Gastrocnemius medialis (tissue), 4 donors: Measurements from ENCODE around the gene SWAP70. TPM values are rescaled to one million over a fixed set of nuclear protein-coding genes. Genes with fewer than 3 reads are reported as not detected.
A peak's percentile ranks its signal among the peaks of the same experiment; 100 is the strongest.

ENCODE experiments used
- ATAC-seq, 2 donors: fragments of 150-250 bp; one replicate each; pipeline ENCODE4 v1.9.1; 2016
- DNase-seq, 2 donors: peaks; one replicate each; pipeline ENCODE4 v3.0.0-alpha.2; 2019
- H3K27ac ChIP-seq, 4 donors: fragments of 200-600 bp; sonication (generic); 1 replicate in 1 of 4; 2 replicates in 3 of 4; pipeline ENCODE4 v1.5.1; 2016 to 2018; ENCODE audit warnings: mild to moderate bottlenecking in 2 of 4, moderate library complexity in 1 of 4
- H3K27me3 ChIP-seq, 3 donors: fragments of 200-600 bp; sonication (generic) in 2 of 3; 1 replicate in 1 of 3; 2 replicates in 2 of 3; pipeline versions ENCODE4 v1.5.1 to v1.6.0; 2016 to 2019; ENCODE audit warnings: mild to moderate bottlenecking in 1 of 3, moderate library complexity in 1 of 3
- H3K36me3 ChIP-seq, 2 donors: fragments of 200-600 bp; sonication (generic) in 1 of 2; one replicate each; pipeline ENCODE4 v1.5.1; 2017 to 2018
- H3K4me1 ChIP-seq, 2 donors: fragments of 200-600 bp; sonication (generic) in 1 of 2; one replicate each; pipeline ENCODE4 v1.5.1; 2016 to 2017; ENCODE audit warnings: mild to moderate bottlenecking in 2 of 2
- H3K4me3 ChIP-seq, 4 donors: fragments of 200-600 bp; sonication (generic) in 3 of 4; 1 replicate in 1 of 4; 2 replicates in 3 of 4; pipeline ENCODE4 v1.5.1; 2016 to 2019; ENCODE audit warnings: mild to moderate bottlenecking in 2 of 4
- H3K9me3 ChIP-seq, 3 donors: fragments of 200-600 bp; sonication (generic) in 2 of 3; 1 replicate in 1 of 3; 2 replicates in 2 of 3; pipeline ENCODE4 v1.5.1; 2016 to 2019
- POLR2A ChIP-seq, 2 donors: fragments of 450-650 bp; IDR thresholded peaks; one replicate each; pipeline ENCODE4 v1.6.1; 2017; ENCODE audit warnings: antibody characterized with exemption in 2 of 2, mild to moderate bottlenecking in 2 of 2, moderate library complexity in 2 of 2
- in situ Hi-C, 4 donors: fragments of 200-750 bp; cut with MboI; loops; one replicate each; pipeline versions ENCODE4 v1.15.0 to v1.8.0; 2017; ENCODE audit warnings: low sequenced_read_pairs in 4 of 4
- intact Hi-C: fragments of 100-400 bp; cut with DNase I; formaldehyde crosslinking; loops from one replicate; pipeline ENCODE4 v1.15.1; 2023; ENCODE audit warnings: low total_unique reads
- total RNA-seq, 4 donors: library from RNA; depleted of rRNA; stranded (reverse); fragments of >200 nt; gene quantifications; one replicate each; pipeline versions ENCODE4 v1.1.0 to v1.2.3, GENCODE V29; 2016
- TF ChIP-seq, protein P1 (sequence below), 5 experiments: fragments of 450-650 bp in 3 of 5; fragments of 200-600 bp in 2 of 5; sonication (generic) in 2 of 5; IDR thresholded peaks in 4 of 5; conservative IDR thresholded peaks in 1 of 5; 1 replicate in 4 of 5; 2 replicates in 1 of 5; pipeline ENCODE4 v1.5.1; 2016 to 2019; ENCODE audit warnings: antibody characterized with exemption in 5 of 5, mild to moderate bottlenecking in 3 of 5, moderate library complexity in 3 of 5

Gene SWAP70
- total RNA-seq, 4 donors from 2014 or later: 6.5 to 14.4 (median 9.1) TPM

DNA sequence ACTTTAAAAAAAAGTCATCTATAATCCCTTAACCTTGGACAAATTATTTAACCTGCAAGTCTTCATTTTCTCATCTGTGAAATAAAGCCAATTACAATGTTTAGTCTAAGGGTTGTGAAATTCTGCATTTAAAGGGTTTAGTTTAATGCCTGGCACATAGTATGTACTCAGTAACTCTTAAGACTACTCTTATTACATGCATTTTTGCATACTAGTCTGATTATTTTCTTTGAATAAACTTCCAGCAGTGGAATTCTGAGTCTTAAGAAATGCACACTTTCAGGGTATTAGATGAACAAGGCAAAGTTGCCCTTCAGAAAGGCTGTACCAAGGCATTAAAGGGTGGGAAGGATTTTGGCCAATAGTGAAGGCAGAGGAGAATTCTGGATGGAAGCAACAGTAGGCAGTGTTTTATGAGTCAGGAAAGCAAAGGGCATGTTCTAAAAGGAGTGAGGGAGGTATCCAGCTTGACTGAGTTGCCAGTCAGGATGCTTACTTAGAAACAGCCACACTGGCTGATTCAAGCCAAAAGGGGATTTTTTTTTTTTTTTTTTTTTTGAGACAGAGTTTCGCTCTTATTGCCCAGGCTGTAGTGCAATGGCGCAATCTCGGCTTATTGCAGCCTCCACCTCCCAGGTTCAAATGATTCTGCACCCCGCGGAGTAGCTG is 50.5 kb downstream of the SWAP70 start:
- no peaks in the 10 kb centered on the region for H3K36me3 ChIP-seq
- H3K9me3 ChIP-seq: no peaks in the 10 kb centered on the region
- H3K4me1 ChIP-seq: peaks cover 10 to 17% of the 10 kb centered on the region in 2 donors
- H3K27ac ChIP-seq: no peak overlapping the region
- in situ Hi-C loops: no loop called here
- TF ChIP-seq POLR2A (IDR thresholded peaks at IDR 0.05): no peak
- TF ChIP-seq, protein P1, sequence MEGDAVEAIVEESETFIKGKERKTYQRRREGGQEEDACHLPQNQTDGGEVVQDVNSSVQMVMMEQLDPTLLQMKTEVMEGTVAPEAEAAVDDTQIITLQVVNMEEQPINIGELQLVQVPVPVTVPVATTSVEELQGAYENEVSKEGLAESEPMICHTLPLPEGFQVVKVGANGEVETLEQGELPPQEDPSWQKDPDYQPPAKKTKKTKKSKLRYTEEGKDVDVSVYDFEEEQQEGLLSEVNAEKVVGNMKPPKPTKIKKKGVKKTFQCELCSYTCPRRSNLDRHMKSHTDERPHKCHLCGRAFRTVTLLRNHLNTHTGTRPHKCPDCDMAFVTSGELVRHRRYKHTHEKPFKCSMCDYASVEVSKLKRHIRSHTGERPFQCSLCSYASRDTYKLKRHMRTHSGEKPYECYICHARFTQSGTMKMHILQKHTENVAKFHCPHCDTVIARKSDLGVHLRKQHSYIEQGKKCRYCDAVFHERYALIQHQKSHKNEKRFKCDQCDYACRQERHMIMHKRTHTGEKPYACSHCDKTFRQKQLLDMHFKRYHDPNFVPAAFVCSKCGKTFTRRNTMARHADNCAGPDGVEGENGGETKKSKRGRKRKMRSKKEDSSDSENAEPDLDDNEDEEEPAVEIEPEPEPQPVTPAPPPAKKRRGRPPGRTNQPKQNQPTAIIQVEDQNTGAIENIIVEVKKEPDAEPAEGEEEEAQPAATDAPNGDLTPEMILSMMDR (IDR thresholded peaks at IDR 0.05 in 4 of 5, conservative IDR thresholded peaks at IDR 0.05 in 1 of 5): no peak
- DNase-seq: no peak
- intact Hi-C loops: no loop called here
- no peak for ATAC-seq
- no peaks in the 10 kb centered on the region for H3K27me3 ChIP-seq
- H3K4me3 ChIP-seq: no peak overlapping the region

- peak in 1 of 2 donors; percentile 5 for DNase-seq
- Histone ChIP-seq H3K27ac (peak overlapping the region; percentile 25 to 76 (median 68)), H3K4me3 (no peak overlapping the region), H3K9me3 (no peaks in the 10 kb centered on the region), H3K36me3 (no peaks in the 10 kb centered on the region), H3K27me3 (no peaks in the 10 kb centered on the region), H3K4me1 (peaks cover 10 to 24% of the 10 kb centered on the region in 2 donors)
- in situ Hi-C loops (no loop called here), intact Hi-C loops (no loop called here)
- TF ChIP-seq, protein P1 (IDR thresholded peaks at IDR 0.05 in 4 of 5, conservative IDR thresholded peaks at IDR 0.05 in 1 of 5): no peak
- TF ChIP-seq POLR2A (IDR thresholded peaks at IDR 0.05): no peak
- ATAC-seq: peak; percentile 75 to 79
Observed at GRCh38 chr11:9716275-9717039, 52.6 kb downstream of the SWAP70 start.

DNA sequence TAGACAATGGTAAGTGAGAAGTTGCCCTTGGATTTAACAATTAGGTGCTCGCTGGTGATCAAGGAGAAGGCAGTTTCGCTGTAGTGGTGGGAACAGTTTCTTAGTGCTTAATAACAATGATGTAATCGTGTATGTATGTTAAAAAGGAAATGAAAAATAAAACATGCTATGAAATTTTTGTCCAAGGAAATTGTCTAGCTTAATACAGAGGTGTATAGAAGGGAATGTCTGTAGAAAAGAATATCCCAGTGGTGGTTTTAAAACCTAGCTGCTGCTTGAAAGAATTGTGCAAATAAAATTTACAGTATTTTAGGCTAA is 53.1 kb downstream of the SWAP70 start:
- in situ Hi-C loops: no loop called here
- no peak for ATAC-seq
- Histone ChIP-seq H3K4me1 (peaks cover 10 to 26% of the 10 kb centered on the region in 2 donors), H3K27ac (peak overlapping the region; percentile 28 to 76 (median 68)), H3K9me3 (no peaks in the 10 kb centered on the region), H3K4me3 (no peak overlapping the region), H3K36me3 (no peaks in the 10 kb centered on the region), H3K27me3 (no peaks in the 10 kb centered on the region)
- intact Hi-C loops: no loop called here
- no peak for DNase-seq
- TF ChIP-seq, protein P1 (IDR thresholded peaks at IDR 0.05 in 4 of 5, conservative IDR thresholded peaks at IDR 0.05 in 1 of 5): no peak
- TF ChIP-seq POLR2A (IDR thresholded peaks at IDR 0.05): no peak

DNA sequence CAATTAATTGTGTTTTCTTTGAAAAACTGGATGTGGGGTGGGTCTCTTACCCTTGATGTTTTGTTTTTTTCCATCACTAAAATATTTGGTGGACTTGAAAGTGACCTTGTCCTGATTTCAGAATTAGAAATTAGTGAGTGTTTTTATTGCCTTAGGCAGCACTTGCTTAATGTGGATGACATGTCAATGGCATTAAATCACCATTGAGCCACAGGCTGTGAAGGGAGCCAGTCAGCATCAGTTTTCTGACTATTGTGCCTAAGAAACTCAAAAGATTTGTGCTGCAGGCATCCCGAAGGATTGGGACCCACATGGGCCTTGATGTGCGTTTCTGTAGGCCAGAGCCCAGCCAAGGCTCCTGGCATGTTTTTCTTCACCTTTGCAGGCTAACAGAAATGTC is 53.8 kb downstream of the SWAP70 start:
- H3K27me3 ChIP-seq: no peaks in the 10 kb centered on the region
- no peak for ATAC-seq
- DNase-seq: no peak
- no peak for TF ChIP-seq POLR2A (IDR thresholded peaks at IDR 0.05)
- TF ChIP-seq, protein P1 (IDR thresholded peaks at IDR 0.05 in 4 of 5, conservative IDR thresholded peaks at IDR 0.05 in 1 of 5): no peak
- peak overlapping the region; percentile 38 to 76 (median 68) for H3K27ac ChIP-seq
- peaks cover 10 to 29% of the 10 kb centered on the region in 2 donors for H3K4me1 ChIP-seq
- H3K36me3 ChIP-seq: no peaks in the 10 kb centered on the region
- in situ Hi-C loops: no loop called here
- intact Hi-C loops: no loop called here
- no peaks in the 10 kb centered on the region for H3K9me3 ChIP-seq
- H3K4me3 ChIP-seq: no peak overlapping the region
